ENCODE data around the gene FYCO1. TPM values are rescaled to one million over a fixed set of nuclear protein-coding genes. Genes with fewer than 3 reads are reported as not detected.

The FYCO1 gene
- total and polyA plus RNA-seq, 10 donors, result 5.2 to 40.1 (median 30.5) TPM

DNA sequence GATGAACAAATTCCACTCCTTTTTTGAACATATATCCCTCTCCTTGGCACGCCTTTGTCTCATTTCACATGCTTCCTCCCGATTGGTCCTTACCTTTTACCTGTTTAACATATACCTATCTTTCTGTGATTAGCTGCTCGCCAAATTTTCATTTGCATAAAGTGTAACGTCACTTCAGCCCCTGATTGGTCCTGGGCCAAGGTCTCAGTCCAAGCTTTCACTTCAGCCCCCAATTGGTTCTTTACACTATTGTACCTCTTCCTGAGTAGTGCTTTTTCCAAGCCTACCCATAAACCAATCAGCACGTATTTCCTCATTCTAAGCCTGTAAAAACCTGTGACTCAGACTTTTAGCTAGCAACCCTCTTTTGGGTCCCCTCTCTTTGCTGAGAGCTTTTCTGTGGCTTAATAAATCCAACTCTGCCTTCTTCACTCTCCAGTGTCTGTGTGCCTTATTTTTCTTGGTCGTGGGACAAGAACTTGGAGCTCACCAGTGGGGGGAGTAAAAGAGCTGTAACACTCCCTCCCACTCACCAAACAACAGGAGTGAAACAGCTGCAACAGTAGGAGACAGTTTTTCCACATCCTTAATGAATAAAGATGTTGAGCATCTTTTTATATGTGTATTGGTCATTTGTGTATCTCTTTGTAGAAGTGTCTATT, 32.2 kb upstream of the FYCO1 start:
- no peak overlapping the region for H3K4me3 ChIP-seq
- 87 to 96% (median 89%) methylated on average over 6 of the region's 6 CpGs for WGBS, 5 donors
- intact Hi-C loops (cut with DNase I; ENCODE audit: low total_unique reads), result no loop called here
- no peak overlapping the region for H3K27ac ChIP-seq
- H3K9me3 ChIP-seq, result peaks cover 6 to 42% (median 27%) of the 10 kb centered on the region in 8 donors
- no peaks in the 10 kb centered on the region for H3K36me3 ChIP-seq
- H3K27me3 ChIP-seq (replicated peaks in 1 of 7), result no peaks in the 10 kb centered on the region
- TF ChIP-seq POLR2A (IDR thresholded peaks at IDR 0.05), result no peak
- TF ChIP-seq, protein P1, sequence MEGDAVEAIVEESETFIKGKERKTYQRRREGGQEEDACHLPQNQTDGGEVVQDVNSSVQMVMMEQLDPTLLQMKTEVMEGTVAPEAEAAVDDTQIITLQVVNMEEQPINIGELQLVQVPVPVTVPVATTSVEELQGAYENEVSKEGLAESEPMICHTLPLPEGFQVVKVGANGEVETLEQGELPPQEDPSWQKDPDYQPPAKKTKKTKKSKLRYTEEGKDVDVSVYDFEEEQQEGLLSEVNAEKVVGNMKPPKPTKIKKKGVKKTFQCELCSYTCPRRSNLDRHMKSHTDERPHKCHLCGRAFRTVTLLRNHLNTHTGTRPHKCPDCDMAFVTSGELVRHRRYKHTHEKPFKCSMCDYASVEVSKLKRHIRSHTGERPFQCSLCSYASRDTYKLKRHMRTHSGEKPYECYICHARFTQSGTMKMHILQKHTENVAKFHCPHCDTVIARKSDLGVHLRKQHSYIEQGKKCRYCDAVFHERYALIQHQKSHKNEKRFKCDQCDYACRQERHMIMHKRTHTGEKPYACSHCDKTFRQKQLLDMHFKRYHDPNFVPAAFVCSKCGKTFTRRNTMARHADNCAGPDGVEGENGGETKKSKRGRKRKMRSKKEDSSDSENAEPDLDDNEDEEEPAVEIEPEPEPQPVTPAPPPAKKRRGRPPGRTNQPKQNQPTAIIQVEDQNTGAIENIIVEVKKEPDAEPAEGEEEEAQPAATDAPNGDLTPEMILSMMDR (IDR thresholded peaks at IDR 0.05 in 8 of 11, conservative IDR thresholded peaks at IDR 0.05 in 3 of 11), result no peak
- TF ChIP-seq POLR2AphosphoS5 (IDR thresholded peaks at IDR 0.05), result no peak
- no peak for DNase-seq
- peaks cover 0 to 7% (median 2%) of the 10 kb centered on the region in 6 donors for H3K4me1 ChIP-seq

DNA sequence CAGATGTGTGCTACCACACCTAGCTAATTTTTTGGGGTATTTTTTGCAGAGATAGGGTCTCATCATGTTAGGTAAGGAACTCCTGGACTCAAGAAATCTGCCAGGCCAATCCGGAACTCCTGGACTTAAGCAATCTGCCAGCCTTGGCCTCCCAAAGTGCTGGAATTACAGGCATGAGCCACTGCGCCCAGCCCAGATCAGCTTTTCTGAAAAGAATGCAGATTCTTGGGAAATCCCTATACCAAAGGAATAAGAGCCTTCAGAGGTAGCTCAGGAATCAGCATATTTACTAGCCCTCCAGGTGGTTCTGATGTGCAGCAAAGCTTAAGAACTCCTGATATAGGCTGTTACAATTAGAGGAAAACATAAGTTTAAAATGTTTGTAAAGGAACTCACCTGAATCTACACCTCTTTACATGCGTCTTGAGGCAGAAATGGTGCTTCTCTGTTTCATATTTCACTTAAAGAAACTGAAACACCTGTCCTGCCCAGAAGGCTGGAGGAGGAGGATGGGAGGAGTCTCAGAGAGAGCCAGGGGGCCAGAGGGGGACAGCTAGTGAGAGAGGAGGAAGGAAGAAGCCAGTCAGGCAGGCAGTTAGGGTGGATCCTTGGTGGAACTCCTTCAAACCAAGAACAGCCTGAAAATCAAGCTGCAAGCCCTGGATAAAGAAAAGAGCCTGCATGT, 31.5 kb upstream of the FYCO1 start, which contains the start of gene XCR1:
XCR1 (minus strand) TSS at position 463 of the 685 bp plus-strand sequence. CDS start 5,536 bp downstream, outside the sequence.
- H3K27ac ChIP-seq, result no peak within 1 kb of the TSS
- peaks cover 6 to 42% (median 27%) of the 10 kb centered on the region in 8 donors for H3K9me3 ChIP-seq
- peaks cover 0 to 7% (median 2%) of the 10 kb centered on the region in 6 donors for H3K4me1 ChIP-seq
- no peak for TF ChIP-seq POLR2AphosphoS5 (IDR thresholded peaks at IDR 0.05)
- TF ChIP-seq POLR2A (IDR thresholded peaks at IDR 0.05), result no peak
- TF ChIP-seq, protein P1 (IDR thresholded peaks at IDR 0.05 in 8 of 11, conservative IDR thresholded peaks at IDR 0.05 in 3 of 11), result no peak
- H3K36me3 ChIP-seq, result no peaks in the 10 kb centered on the region
- H3K4me3 ChIP-seq, result no peak within 1 kb of the TSS
- no peaks in the 10 kb centered on the region for H3K27me3 ChIP-seq (replicated peaks in 1 of 7)
- 92 to 96% (median 94%) methylated on average over 3 of the region's 3 CpGs for WGBS, 5 donors
- no peak for DNase-seq
- intact Hi-C loops (cut with DNase I; ENCODE audit: low total_unique reads), result no loop called here

DNA sequence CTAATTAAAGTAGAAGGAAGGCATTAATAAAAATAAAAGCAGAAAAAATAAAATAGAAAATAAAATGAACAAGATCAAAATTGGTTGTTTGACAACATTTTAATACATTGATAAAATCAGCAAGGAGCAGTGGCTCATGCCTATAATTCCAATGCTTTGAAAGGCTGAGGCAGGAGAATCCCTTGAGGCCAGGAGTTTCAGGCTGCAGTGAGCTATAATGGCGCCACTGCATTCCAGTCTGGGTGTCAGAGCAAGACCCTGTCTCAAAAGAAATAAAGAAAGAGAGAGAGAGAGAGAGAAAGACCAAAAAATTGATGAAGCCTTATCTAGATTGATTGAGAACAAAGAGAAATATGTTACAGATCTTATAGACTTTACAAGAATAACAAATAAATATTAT, 29.5 kb upstream of the FYCO1 start:
- Histone ChIP-seq H3K36me3 (no peaks in the 10 kb centered on the region), H3K9me3 (peaks cover 6 to 31% (median 16%) of the 10 kb centered on the region in 8 donors), H3K4me3 (no peak overlapping the region), H3K4me1 (peaks cover 0 to 2% (median under 1%) of the 10 kb centered on the region in 6 donors), H3K27me3 (replicated peaks in 1 of 7) (no peaks in the 10 kb centered on the region), H3K27ac (no peak overlapping the region)
- WGBS, 5 donors, result 71 to 90% (median 86%) methylated on average over 1 of the region's 1 CpG
- DNase-seq, result no peak
- no peak for TF ChIP-seq POLR2A (IDR thresholded peaks at IDR 0.05)
- TF ChIP-seq POLR2AphosphoS5 (IDR thresholded peaks at IDR 0.05), result no peak
- TF ChIP-seq, protein P1 (IDR thresholded peaks at IDR 0.05 in 8 of 11, conservative IDR thresholded peaks at IDR 0.05 in 3 of 11), result no peak
- intact Hi-C loops (cut with DNase I; ENCODE audit: low total_unique reads), result no loop called here

DNA sequence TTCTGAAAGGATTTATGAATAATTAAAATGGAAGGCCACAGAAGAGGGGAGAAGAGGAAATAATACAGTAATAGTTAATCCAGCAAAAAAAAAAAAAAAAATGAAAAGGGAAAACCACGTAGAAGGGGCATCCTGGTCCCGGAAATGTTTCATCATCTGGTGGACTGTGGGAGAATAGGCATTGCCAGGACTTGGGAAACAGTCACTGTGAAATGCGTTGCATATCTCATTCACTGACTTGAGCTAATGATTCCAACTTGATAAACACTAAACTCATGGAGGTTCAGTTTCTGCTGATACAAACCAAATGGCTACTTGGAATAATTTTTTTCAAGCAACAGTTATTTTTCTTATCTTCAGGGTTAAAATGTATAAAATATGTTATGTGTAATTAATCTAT, 28.5 kb upstream of the FYCO1 start:
- WGBS, 5 donors, result 41 to 59% (median 48%) methylated on average over 3 of the region's 3 CpGs
- Histone ChIP-seq H3K27ac (no peak overlapping the region), H3K4me1 (no peaks in the 10 kb centered on the region), H3K27me3 (replicated peaks in 1 of 7) (no peaks in the 10 kb centered on the region), H3K36me3 (no peaks in the 10 kb centered on the region), H3K4me3 (no peak overlapping the region), H3K9me3 (peaks cover 6 to 29% (median 16%) of the 10 kb centered on the region in 8 donors)
- DNase-seq, result no peak
- TF ChIP-seq, protein P1 (IDR thresholded peaks at IDR 0.05 in 8 of 11, conservative IDR thresholded peaks at IDR 0.05 in 3 of 11), result no peak
- TF ChIP-seq POLR2AphosphoS5 (IDR thresholded peaks at IDR 0.05), result no peak
- TF ChIP-seq POLR2A (IDR thresholded peaks at IDR 0.05), result no peak
- intact Hi-C loops (cut with DNase I; ENCODE audit: low total_unique reads), result no loop called here
